Stimulated activated CD8-positive, alpha-beta memory T cell treated with anti-CD3 and anti-CD28 coated beads, Interleukin-15, amount 100 ng/mL, for 24 hours (primary cell): ENCODE measurements around the gene LMLN.
"Not testable (repeated sequence)": the region's sequence is repeated elsewhere in the genome, so short reads cannot be mapped to it uniquely, and the experiment has no call there.

Experiments
- DNase-seq: peaks from one replicate; pipeline ENCODE4 v3.0.0-alpha.2; 2020; ENCODE audit warnings: low read depth

Gene LMLN

DNA sequence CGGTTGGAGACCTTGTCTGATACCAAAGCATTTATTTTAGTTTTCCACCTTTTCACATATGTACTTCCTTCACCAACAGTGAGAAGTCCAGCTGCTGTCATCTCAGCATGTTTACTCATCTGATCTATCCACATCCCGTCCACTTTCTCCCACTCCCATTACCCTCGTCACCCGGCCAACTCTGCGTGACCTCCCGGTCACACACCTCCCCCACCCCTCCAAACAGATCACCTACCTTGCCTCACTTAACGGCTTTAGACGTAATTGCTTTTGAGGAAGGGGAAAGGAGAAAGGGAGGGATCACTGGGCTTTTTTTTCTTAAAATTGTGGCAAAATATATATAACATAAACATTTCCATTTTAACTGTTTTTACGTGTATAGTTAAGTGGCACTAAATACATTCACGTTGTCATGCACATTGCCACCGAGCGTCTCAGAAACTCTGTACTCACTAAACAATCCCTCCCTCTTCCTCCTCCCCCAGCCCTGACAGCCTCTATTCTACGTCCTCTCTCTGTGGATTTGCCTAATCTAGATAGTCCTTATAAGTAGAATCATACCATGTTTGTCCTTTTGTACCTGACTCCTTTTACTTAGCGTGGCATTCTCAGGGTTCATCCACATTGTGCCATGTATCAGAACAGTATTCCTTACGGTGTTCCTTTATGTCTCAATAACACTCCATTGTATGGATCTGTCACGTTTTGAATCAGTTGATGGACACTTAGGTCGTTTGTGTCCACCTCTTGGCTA, 67.2 kb downstream of the LMLN start:
- no peak for DNase-seq

DNA sequence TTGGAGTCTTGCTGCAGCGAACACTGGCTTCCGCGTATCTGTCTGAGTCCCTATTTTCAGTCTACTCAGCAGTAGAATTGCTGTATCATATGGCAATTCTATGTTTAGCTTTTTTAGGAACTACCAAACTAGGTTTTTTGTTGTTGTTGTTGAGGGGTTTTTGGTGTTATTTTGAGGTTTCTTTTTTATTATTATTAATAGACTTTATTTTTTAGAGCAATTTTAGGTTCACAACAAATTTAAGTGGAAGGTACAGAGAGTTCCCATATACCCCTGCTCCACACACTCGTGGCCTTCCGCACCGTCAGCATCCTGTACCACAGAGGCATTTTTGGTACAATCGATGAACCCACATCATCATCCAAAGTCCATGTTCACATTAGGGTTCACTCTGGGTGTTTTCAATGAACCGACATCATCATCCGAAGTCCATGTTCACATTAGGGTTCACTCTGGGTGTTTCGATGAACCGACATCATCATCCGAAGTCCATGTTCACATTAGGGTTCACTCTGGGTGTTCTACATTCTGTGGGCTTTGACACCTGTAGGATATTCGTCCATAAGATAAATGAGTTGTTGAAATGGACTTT, 67.9 kb downstream of the LMLN start:
- DNase-seq, result no peak

DNA sequence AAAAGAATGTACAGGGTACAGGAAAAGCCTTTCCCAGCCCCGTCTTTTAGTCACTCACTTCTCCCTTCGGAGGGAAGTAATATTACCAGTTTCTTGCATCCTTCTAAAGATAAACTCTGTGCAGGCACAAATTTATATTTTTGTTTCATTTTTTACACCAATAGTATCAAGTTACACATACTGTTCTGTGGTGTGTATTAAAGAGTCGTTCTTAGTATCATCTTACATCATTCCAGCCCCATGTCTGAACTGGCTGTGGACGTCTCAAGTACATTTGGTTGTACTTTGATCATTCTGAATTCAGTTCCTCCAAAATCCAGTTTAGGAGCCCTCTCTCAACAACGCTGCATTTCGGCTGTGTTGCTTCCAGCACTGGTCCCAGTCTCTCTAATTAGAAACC, 68.7 kb downstream of the LMLN start:
- no peak for DNase-seq

DNA sequence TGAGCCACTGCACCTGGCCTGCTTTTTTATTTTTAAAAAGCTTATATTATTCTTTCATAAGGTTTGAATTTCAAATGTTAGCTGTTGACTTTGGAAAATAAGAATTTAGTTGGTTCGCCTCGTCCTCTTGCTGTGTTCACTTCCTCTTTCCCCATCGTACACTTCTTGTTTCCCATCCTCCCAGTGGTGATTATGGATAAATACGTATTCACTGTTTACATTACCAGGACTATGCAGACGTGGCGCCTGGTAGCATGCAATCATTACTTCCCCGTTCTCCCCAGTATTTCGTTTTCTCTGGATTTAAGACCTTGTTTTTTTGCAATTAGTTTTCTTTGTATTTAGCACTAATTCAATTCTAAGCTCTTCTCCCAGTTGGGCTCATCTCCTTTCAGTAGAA, 70.1 kb downstream of the LMLN start:
- DNase-seq, result no peak

DNA sequence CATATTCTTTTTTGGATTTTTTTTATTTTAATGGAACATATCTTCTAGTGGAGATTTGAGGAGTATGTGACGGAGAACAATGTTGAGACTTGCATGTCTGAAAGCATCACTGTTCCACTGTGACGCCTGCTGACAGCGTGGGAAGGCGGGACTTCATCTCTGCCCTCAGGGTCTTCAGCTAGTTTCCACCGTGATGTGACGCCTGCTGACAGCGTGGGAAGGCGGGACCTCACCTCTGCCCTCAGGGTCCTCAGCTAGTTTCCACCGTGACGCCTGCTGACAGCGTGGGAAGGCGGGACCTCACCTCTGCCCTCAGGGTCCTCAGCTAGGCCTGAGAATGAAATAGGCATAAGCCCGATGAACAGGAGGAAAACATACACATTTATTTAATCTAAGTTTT, 70.7 kb downstream of the LMLN start:
- no peak for DNase-seq

DNA sequence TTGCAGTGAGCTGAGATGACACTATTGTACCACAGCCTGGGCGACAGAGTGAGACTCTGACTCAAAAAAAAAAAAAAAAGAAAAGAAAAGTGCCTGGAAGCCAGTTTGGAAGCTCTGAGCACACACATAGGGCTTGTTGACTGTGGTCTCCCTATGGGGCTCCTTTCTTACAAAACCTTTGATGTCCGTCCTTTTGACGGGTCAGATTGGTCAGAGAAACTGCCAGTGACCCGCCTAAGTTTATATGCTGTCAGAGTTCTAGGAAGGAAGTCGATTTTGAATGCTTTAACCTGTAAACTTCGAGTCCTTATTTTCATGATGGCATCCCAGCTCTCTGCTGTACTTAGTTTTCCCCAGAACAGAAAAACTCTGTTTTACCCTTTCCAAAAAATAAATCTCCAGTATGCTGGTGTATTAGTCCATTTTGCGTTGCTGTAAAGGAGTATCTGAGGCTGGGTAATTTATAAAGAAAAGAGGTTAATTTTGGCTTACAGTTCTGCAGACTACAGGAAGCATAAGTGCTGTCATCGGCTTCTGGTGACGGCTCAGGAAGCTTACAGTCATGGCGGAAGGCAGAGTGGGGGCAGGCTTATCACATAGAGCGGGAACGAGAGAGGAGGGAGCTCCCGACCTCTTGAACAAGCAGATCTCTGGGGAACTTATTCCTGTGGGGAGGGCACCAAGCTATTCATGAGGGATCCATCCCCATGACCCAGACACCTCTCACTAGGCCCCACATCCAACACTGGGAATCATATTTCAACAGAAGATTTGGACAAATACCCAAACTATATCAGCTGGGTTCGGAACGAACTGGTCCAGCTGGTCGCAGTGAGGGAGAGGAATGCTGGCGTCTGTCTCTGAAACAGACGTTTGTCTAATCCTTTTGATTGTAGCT, 72.3 kb downstream of the LMLN start:
- no peak for DNase-seq

DNA sequence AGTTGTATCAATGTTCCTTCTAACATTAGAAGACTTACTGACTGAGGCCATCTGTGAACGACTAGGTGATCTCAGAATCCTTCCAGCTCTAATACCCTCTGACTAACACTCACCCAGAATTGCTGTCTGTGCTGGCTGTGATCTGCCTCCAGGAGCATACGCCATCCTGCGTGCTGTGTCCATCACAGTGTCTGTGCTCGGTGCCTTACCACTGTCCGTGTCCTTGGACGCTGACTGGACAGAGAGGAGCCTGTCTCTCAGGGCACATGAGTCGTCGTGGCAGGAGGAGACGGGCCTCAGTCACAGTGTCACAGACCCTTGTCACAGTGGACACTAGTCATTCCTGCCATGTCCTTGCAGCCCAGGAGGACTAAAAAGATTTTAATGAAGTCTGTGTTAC, 83.1 kb downstream of the LMLN start:
- DNase-seq, result no peak

DNA sequence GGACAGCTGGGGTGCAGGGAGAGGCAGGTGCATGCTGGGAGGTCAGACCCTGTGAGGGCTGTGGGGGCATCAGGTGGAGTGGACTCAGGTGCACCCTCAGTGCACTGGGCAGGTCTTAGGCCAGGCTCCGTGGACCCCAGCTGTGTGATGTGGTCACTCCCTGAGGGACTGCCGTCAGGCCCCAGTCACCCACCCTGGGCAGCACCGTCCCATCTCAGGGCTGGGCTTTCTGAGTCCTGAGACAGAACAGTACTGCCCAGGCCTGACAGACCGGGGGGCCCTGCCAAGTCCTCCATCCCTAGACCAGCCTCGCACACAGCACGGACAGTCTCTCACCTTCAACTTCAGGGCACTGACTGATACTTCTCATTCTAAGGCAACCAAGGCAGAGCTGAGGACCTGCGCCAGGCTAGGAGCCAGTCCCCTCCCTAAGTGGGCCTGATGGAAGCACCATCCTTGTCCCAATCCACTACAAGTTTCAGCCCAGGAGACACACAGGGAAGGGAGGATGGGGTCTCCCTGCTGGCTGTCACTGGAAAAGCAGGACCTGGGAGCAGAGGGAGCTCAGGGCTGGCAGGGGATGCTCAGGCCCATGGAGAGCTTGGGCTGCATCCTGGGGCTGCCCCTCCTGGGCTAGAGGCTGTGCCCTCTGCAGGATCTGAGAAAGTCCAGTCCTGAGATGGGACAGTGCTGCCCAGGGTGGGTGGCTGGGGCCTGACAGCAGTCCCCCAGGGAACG, 86.3 kb downstream of the LMLN start:
- DNase-seq, result no peak

DNA sequence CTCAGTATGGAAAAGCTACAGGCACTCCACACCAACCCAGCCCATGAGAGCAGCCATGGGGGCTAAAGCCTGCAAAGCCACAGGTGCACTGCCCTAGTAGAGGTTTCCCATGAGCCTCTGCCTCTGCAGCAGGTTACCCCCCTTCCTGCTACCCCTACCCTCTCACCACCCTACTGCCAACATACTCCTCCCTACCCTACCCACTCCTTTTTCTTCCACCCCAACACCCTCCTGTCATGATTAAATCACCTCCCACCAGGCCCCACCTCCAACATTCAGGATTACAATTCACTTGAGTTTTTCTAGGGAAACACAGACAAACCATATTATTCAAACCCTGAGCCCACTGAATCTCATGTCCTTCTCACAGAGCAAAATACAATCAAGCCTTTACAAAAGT, 88.4 kb downstream of the LMLN start:
- no peak for DNase-seq

DNA sequence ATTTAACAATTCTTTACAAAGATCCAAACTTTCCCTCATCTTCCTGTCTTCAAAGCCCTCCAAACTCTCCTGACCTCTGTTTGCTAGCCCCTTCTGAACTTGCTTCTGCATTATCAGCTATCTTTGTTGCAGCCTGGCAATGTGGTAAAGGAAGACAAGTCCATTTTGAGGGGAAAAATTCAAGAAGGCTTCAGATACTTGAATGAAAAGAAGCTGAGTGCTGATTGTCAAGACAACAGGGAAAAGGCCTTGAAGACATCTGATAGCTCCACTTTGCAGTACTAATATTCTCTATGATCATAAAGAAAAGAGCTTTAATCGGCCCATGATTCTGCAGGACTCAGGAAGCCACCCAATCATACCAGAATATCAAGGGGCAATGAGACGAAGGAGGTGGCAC, 91.8 kb downstream of the LMLN start:
- DNase-seq, result no peak

DNA sequence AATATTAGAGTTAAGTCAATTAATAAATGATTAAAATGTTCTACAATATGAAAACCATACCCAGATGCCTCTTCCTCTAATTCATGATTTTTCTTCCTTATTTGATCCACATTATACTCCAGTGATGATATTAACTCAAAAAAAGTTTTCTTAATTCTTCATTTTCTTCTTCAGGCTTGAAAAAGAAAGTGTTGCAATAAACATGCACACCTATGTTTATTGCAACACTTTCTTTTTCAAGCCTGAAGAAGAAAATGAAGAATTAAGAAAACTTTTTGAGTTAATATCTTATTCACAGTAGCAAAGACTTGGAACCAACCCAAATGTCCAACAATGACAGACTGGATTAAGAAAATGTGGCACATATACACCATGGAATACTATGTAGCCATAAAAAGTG, 93.4 kb downstream of the LMLN start:
- not testable (repeated sequence) for DNase-seq

DNA sequence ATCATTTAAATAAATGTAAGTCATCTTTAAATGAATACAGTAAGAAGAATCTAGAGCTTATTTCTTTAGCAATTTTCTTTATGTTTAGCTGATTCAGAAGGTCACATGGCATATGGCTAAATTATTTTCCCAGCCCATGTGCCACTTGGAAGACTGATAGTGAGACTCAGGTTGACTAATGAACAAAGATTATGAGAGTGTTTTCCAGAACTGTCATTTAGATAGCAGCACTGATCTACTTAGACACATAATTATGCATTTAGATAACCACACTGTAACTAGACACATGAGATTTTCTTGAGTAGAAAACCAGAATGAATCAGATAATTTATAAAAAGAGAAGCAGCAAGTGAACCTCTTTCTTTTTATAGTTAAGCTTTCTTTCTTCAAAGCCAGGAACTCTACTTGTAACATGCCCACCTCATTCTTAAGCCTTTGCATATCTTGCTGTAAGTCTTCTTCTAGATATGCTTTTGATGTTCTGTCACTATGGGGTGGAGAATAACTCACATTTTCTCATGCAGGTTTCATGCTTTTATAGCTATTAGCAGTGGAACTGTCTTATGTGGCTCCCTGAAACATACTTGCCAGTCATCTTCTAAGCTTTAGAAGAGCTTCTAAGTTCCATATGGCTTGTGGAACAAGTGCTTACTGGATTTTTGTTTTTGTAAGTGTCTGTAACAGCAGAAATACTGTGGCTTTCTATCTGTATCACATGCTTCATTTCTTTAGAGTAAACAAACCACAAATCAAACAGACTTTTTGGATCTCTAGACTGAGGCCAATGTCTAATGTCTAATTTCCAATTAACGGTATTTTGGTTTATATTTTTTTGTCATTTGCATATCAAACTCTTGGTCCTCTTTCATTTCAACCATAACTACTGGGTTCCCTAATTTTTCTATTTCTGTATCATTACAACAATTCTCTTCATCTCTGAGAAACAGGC, 101.4 kb downstream of the LMLN start:
- DNase-seq, result no peak

DNA sequence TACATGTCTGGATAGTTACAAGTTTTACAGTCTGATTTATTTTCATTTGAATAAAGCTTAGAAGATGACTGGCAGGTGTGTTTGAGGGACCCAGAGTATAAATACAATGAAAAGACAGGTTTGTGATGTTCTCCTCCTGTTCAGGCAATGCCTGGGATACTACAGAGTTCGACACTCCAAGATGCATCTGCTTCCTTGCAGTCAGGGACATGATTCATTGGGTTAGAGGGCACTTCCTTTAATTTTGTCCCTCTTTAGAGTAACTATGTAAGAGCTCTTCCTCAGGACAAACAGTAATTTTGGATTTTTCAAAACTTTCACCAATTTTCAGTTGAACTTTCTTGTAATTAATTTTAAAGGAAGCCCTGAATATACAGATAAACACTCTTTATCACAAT, 102.0 kb downstream of the LMLN start:
- DNase-seq, result no peak

DNA sequence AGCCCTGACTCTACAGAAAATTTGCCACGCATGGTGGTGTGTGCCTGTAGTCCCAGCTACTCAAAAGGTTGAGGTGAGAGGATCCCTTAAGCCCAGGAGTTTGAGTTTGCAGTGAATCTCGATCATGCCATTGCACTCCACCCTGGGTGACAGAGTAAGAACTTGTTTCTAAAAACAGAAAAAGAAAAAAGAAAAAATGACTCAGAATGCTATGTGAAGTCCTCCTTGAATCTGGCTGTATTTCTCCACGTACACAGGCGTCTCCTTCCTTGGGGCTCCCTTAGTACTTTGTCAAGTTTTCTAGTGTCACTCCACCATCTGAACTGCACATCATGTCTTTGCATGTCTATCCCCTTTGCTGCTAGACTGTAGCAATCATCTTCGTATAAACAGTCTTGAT, 104.4 kb downstream of the LMLN start:
- no peak for DNase-seq

DNA sequence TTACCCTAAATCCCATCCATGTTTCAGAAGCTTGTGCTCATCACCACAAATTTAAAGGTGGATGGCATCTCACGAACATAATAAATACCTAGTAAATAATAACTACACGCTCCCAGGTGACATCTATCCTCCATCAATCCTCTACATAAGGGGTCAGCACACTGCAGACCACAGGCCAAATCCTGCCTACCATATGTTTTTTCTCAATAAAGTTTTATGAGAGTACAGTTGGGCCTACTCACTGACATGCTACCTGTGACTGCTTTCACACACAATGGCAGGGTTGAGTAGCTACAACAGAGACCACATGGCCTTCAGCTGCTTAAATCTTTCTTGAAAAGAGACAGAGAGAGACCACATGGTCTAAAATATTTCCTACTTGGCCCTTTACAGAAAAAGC, 105.9 kb downstream of the LMLN start:
- DNase-seq, result no peak

DNA sequence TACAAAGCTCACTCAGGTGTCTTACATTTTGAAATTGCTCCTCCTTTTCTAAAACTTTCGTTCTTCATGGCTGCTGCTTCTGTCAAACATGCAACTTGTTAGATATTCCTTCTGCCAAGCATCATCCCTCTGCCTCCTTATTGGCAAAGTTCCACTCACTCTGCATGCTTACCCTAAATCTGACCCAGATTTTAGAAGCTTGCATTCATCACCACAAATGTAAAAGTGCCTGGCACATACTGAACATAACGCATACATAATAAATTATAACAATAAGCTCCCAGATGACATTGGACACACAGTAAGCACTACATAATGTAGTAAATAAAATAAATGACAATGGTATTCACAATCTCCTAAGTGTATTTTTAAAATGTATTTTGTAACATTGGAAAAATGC, 107.4 kb downstream of the LMLN start:
- DNase-seq, result no peak

DNA sequence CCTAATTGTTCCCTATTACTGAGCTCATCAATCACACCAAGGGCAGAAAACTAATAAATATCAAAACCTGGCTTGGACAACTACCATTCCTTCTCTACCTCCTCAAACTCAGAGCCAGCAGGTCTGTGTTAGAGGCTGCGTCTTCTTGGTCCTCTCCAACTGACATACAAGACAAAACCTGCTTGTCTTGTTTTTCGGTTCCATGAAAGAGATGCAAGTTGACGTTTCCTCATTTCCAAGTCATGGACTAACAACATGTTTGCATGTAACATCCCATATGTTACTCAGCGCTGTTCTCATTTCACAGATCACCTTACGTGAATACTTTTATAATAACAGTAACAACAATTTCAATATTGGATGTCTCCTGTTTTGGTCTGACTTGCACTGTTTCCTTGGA, 110.9 kb downstream of the LMLN start:
- DNase-seq, result no peak

DNA sequence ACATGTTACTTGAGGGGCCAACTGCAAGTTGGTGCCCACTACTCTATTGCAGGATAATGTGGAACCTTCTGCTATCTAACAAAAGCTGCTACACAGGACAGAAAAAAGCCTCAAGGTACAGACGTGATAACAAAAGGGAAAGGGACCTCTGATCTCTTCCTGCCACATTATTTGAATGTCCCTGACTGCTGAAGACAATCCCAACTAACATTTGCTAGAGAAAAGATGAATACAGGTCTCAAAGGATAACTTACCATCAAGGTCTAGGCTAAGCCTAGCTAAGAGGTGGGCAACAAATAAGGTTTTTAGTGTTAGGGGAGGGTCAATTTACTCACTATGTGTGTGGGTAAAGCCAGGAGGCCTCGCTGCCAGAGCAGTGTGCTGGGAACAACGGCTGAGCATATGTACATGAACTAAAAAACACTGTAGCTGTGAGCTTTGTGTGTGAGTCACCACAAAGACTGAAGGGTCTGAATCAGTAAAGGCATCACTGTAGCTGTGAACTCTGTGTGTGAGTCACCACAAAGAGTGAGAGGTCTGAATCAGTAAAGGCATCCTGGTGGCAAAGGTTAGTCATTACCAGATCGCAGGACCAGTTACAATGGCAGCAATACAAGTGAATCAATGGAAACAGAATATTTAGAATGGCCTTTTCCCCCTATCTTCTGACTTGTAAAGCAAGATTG, 111.7 kb downstream of the LMLN start:
- DNase-seq, result no peak

DNA sequence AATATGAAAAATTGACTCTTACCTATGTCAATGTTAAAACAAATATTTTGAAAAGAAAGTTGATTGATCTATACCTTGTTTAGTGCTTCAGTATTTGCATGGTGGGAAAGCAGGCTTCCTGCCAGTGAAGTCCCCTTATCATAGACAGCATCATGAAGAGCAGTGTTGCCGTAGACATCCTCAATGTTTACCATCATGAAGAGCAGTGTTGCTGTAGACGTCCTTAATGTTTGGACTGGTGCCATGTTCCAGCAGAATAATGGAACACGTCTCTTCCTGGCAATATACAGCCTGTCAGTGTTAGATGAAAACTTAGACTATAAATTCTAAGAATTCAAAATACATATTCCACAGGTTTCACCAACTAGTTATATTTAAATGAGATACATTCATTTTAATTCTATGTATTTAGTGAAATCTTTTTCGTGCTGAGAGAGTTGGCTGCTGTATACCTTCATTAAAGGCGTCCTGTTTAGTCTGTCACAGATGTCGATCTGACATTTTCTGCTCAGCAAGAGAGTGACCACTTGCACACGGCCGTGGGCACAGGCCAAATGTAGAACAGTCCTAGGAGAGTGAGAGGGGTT, 116.8 kb downstream of the LMLN start:
- no peak for DNase-seq

DNA sequence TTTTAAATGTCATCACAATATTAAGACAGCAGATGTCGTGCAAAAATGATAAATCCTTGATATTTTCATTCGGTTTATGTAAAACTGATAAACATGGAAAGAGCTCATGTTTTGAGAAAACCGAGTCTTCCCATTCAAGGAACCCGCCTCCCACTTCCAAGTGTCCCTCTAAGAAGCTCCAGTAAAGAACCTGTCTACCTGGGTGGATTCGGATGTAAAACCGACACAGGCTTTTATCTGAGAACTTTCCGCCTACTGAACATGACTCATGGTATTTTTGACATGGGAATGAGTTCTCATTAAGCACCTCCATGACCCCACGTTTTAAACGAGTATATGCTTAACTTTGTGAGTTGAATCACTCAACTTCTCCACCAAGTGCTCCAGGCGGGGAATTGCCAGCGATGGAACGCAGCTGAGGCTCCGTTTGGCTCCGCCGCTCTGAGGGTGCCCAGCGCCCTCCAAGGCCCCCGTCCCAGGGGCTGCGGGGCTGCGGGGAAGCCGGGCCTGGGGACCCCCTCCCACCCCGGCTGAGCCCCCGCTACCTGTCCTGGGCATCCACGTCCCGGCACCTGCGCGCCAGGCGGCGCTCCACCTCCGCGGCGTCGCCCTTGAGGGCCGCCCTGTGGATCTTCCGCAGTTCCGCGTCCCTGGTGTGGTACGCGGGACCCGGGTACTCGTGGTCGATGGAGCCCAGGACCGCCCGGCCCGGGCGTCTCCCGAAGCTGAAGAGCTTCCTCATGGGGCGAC, 119.9 kb downstream of the LMLN start:
- DNase-seq, result peak; percentile 6
